Measurements from ENCODE around the gene PTHLH. TPM values are rescaled to one million over a fixed set of nuclear protein-coding genes. Genes with fewer than 3 reads are reported as not detected.
A peak's percentile ranks its signal among the peaks of the same experiment; 100 is the strongest.

Gene PTHLH
- polyA plus RNA-seq, 1 donor (not counting 4 experiments of a cell fraction or from before 2014, with no cell fraction given) = 775 TPM

DNA sequence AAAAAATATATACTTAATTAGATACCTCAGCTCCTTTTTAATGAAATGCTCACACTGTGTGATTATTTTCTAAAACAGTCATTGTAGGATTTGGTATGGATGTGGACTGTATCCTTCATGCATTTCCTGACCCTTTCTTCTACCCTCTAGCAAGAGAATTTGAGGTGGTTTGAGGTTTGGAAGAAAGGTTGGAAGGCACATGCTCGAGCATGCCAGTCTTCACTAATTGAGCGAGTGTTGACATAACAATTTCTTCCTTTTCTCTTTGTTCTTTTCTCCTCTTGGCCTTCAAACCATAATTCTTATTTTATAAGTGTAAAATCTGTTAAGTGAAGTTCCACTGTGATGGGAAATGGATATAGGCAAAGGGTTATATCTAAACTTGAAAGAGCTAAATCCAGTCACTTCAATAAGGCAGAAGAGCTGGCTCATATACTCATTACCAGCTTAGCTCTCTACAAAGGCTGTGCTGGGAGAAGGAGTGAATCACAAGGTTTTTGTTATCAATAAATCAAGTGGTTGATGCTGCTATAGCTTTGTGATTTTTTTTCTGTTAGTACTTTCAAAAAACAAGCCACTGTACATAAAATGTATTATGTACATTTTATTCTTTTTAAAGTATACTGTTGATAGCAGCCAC, 16.2 kb upstream of the PTHLH start:
- peak; percentile 90 for FAIRE-seq
- dilution Hi-C loops (cut with MboI; ENCODE audit: extremely low pct_ligation_motif_present, low sequenced_read_pairs) = no loop called here
- no peak overlapping the region for H2AFZ ChIP-seq (ENCODE audit: control insufficient read depth, low read length)
- H3K4me3 ChIP-seq (ENCODE audit: control insufficient read depth in 2 of 3, extremely low read depth in 1 of 3, insufficient read depth in 2 of 3, low read depth in 1 of 3, low read length in 3 of 3) = no peak overlapping the region
- H4K20me1 ChIP-seq (ENCODE audit: control insufficient read depth, extremely low read depth, insufficient read depth, low read length) = no peaks in the 10 kb centered on the region
- peak overlapping the region; percentile 18 for H3K9ac ChIP-seq (ENCODE audit: control insufficient read depth, extremely low read depth, insufficient read depth, low read length)
- no peaks in the 10 kb centered on the region for H3K79me2 ChIP-seq (ENCODE audit: control insufficient read depth, insufficient read depth, low read length)
- no peaks in the 10 kb centered on the region for H3K27me3 ChIP-seq (ENCODE audit: control insufficient read depth, extremely low read depth, insufficient read depth, low read length)
- H3K4me2 ChIP-seq (ENCODE audit: control insufficient read depth, extremely low read depth, insufficient read depth, low read depth, low read length) = peak overlapping the region; percentile 44
- no peaks in the 10 kb centered on the region for H3K36me3 ChIP-seq (ENCODE audit: control insufficient read depth in 2 of 2, extremely low read depth in 1 of 2, insufficient read depth in 2 of 2, low read length in 2 of 2)
- H3K4me1 ChIP-seq (ENCODE audit: control insufficient read depth, extremely low read depth, insufficient read depth, low read length) = peaks cover 40% of the 10 kb centered on the region
- H3K27ac ChIP-seq (ENCODE audit: control insufficient read depth, insufficient read depth, low read length) = peak overlapping the region; percentile 63
- TF ChIP-seq EZH2 (IDR thresholded peaks at IDR 0.05; ENCODE audit: low read length) = no peak
- TF ChIP-seq, protein P1, sequence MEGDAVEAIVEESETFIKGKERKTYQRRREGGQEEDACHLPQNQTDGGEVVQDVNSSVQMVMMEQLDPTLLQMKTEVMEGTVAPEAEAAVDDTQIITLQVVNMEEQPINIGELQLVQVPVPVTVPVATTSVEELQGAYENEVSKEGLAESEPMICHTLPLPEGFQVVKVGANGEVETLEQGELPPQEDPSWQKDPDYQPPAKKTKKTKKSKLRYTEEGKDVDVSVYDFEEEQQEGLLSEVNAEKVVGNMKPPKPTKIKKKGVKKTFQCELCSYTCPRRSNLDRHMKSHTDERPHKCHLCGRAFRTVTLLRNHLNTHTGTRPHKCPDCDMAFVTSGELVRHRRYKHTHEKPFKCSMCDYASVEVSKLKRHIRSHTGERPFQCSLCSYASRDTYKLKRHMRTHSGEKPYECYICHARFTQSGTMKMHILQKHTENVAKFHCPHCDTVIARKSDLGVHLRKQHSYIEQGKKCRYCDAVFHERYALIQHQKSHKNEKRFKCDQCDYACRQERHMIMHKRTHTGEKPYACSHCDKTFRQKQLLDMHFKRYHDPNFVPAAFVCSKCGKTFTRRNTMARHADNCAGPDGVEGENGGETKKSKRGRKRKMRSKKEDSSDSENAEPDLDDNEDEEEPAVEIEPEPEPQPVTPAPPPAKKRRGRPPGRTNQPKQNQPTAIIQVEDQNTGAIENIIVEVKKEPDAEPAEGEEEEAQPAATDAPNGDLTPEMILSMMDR (optimal IDR thresholded peaks at IDR 0.05 in 1 of 3, IDR thresholded peaks at IDR 0.05 in 1 of 3, conservative IDR thresholded peaks at IDR 0.05 in 1 of 3; ENCODE audit: extremely low read depth in 1 of 3, insufficient read depth in 2 of 3, low read length in 3 of 3) = no peak
- no peak for DNase-seq (ENCODE audit: low read depth, low spot score)
- no peaks in the 10 kb centered on the region for H3K9me3 ChIP-seq (ENCODE audit: control insufficient read depth, low read depth, low read length)
- H3K9me1 ChIP-seq (ENCODE audit: control insufficient read depth, extremely low read depth, insufficient read depth, low read length) = no peaks in the 10 kb centered on the region

DNA sequence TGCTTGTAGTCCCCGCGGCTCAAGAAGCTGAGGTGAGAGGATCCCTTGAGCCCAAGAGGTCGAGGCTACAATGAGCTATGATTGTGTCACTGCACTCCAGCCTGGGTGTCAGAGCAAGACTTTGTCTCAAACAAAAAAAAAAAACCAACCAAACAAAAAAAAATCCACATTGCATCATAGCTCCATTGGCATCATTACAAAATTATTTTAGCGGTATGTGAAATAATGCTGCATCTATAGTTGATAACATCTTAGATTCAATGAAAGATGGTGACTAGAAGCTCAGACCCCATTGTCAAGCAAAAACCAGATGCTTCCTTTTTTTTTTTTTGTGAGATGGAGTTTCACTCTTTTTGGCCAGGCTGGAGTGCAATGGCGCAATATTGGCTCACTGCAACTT, 14.8 kb upstream of the PTHLH start:
- dilution Hi-C loops (cut with MboI; ENCODE audit: extremely low pct_ligation_motif_present, low sequenced_read_pairs) = no loop called here
- Histone ChIP-seq H3K4me1 (ENCODE audit: control insufficient read depth, extremely low read depth, insufficient read depth, low read length) (peaks cover 47% of the 10 kb centered on the region), H3K4me2 (ENCODE audit: control insufficient read depth, extremely low read depth, insufficient read depth, low read depth, low read length) (no peak overlapping the region), H3K9me3 (ENCODE audit: control insufficient read depth, low read depth, low read length) (no peaks in the 10 kb centered on the region), H4K20me1 (ENCODE audit: control insufficient read depth, extremely low read depth, insufficient read depth, low read length) (no peaks in the 10 kb centered on the region), H2AFZ (ENCODE audit: control insufficient read depth, low read length) (no peak overlapping the region), H3K9ac (ENCODE audit: control insufficient read depth, extremely low read depth, insufficient read depth, low read length) (no peak overlapping the region), H3K4me3 (ENCODE audit: control insufficient read depth in 2 of 3, extremely low read depth in 1 of 3, insufficient read depth in 2 of 3, low read depth in 1 of 3, low read length in 3 of 3) (no peak overlapping the region), H3K9me1 (ENCODE audit: control insufficient read depth, extremely low read depth, insufficient read depth, low read length) (no peaks in the 10 kb centered on the region), H3K79me2 (ENCODE audit: control insufficient read depth, insufficient read depth, low read length) (no peaks in the 10 kb centered on the region), H3K27me3 (ENCODE audit: control insufficient read depth, extremely low read depth, insufficient read depth, low read length) (no peaks in the 10 kb centered on the region), H3K27ac (ENCODE audit: control insufficient read depth, insufficient read depth, low read length) (no peak overlapping the region), H3K36me3 (ENCODE audit: control insufficient read depth in 2 of 2, extremely low read depth in 1 of 2, insufficient read depth in 2 of 2, low read length in 2 of 2) (no peaks in the 10 kb centered on the region)
- FAIRE-seq (no peak), DNase-seq (ENCODE audit: low read depth, low spot score) (no peak)
- no peak for TF ChIP-seq EZH2 (IDR thresholded peaks at IDR 0.05; ENCODE audit: low read length)
- TF ChIP-seq, protein P1 (optimal IDR thresholded peaks at IDR 0.05 in 1 of 3, IDR thresholded peaks at IDR 0.05 in 1 of 3, conservative IDR thresholded peaks at IDR 0.05 in 1 of 3; ENCODE audit: extremely low read depth in 1 of 3, insufficient read depth in 2 of 3, low read length in 3 of 3) = no peak
